HEK293 (cell line): ENCODE data around the gene CCDC117.

Experiments used
- BCL11A ChIP-seq: fragments of 450-650 bp; formaldehyde crosslinking; IDR thresholded peaks from 2 replicates; pipeline ENCODE4 v1.5.1; 2016; ENCODE audit warnings: low read depth, missing biosample characterization, missing genetic modification characterization
- GLI4 ChIP-seq: fragments of 450-650 bp; formaldehyde crosslinking; IDR thresholded peaks from 2 replicates; pipeline ENCODE4 v1.5.1; 2016; ENCODE audit warnings: missing biosample characterization, missing genetic modification characterization
- GLIS2 ChIP-seq: fragments of 450-650 bp; formaldehyde crosslinking; IDR thresholded peaks from 2 replicates; pipeline ENCODE4 v1.5.1; 2016; ENCODE audit warnings: missing biosample characterization, missing genetic modification characterization
- IKZF3 ChIP-seq: fragments of 450-650 bp; IDR thresholded peaks from 2 replicates; pipeline ENCODE4 v1.5.0; 2018; ENCODE audit warnings: missing biosample characterization, mild to moderate bottlenecking, missing genetic modification characterization, moderate library complexity
- KLF1 ChIP-seq: fragments of 450-650 bp; formaldehyde crosslinking; IDR thresholded peaks from 2 replicates; pipeline ENCODE4 v1.5.1; 2016; ENCODE audit warnings: missing biosample characterization, missing genetic modification characterization
- MEIS1 ChIP-seq: sonication (generic); formaldehyde crosslinking; IDR thresholded peaks from 2 replicates; pipeline ENCODE4 v1.8.1; 2022; ENCODE audit warnings: missing genetic modification reagents, mild to moderate bottlenecking, borderline replicate concordance
- PRDM1 ChIP-seq: fragments of 450-650 bp; formaldehyde crosslinking; IDR thresholded peaks from 2 replicates; pipeline ENCODE4; 2016; ENCODE audit warnings: missing biosample characterization, missing genetic modification characterization
- SCRT1 ChIP-seq: fragments of 450-650 bp; formaldehyde crosslinking; IDR thresholded peaks from 2 replicates; pipeline ENCODE4 v1.5.1; 2016; ENCODE audit warnings: missing biosample characterization, missing genetic modification characterization, borderline replicate concordance
- WT1 ChIP-seq: fragments of 450-650 bp; formaldehyde crosslinking; IDR thresholded peaks from 2 replicates; pipeline ENCODE4 v1.5.1; 2016; ENCODE audit warnings: missing biosample characterization, missing genetic modification characterization
- ZBTB20 ChIP-seq: fragments of 450-650 bp; formaldehyde crosslinking; IDR thresholded peaks from 2 replicates; pipeline ENCODE4 v1.5.1; 2016; ENCODE audit warnings: missing biosample characterization, missing genetic modification characterization
- ZFP3 ChIP-seq: fragments of 450-650 bp; formaldehyde crosslinking; IDR thresholded peaks from 2 replicates; pipeline ENCODE4 v1.5.1; 2016; ENCODE audit warnings: low read depth, missing biosample characterization, missing genetic modification characterization
- ZFP41 ChIP-seq: fragments of 450-650 bp; formaldehyde crosslinking; IDR thresholded peaks from 2 replicates; pipeline ENCODE4 v1.5.1; 2016; ENCODE audit warnings: missing biosample characterization, missing genetic modification characterization, borderline replicate concordance
- ZNF146 ChIP-seq: fragments of 450-650 bp; formaldehyde crosslinking; IDR thresholded peaks from 2 replicates; pipeline ENCODE4 v1.5.1; 2016; ENCODE audit warnings: missing biosample characterization, missing genetic modification characterization
- ZNF174 ChIP-seq: fragments of 450-650 bp; formaldehyde crosslinking; IDR thresholded peaks from 2 replicates; pipeline ENCODE4 v1.5.0; 2017; ENCODE audit warnings: missing biosample characterization, mild to moderate bottlenecking, missing genetic modification characterization
- ZNF19 ChIP-seq: fragments of 450-650 bp; formaldehyde crosslinking; IDR thresholded peaks from 2 replicates; pipeline ENCODE4; 2016; ENCODE audit warnings: missing biosample characterization, missing genetic modification characterization, low read depth
- ZNF221 ChIP-seq: fragments of 450-650 bp; formaldehyde crosslinking; IDR thresholded peaks from 2 replicates; pipeline ENCODE4 v1.5.1; 2017; ENCODE audit warnings: missing biosample characterization, missing genetic modification characterization, borderline replicate concordance
- ZNF223 ChIP-seq: fragments of 450-650 bp; formaldehyde crosslinking; IDR thresholded peaks from 2 replicates; pipeline ENCODE4 v1.5.1; 2016; ENCODE audit warnings: missing biosample characterization, missing genetic modification characterization
- ZNF248 ChIP-seq: fragments of 450-650 bp; formaldehyde crosslinking; IDR thresholded peaks from 2 replicates; pipeline ENCODE4 v1.5.1; 2017; ENCODE audit warnings: missing biosample characterization, missing genetic modification characterization
- ZNF292 ChIP-seq: fragments of 450-650 bp; formaldehyde crosslinking; IDR thresholded peaks from 2 replicates; pipeline ENCODE4 v1.5.1; 2016; ENCODE audit warnings: low read depth, missing biosample characterization, missing genetic modification characterization, borderline replicate concordance
- ZNF302 ChIP-seq: fragments of 450-650 bp; formaldehyde crosslinking; IDR thresholded peaks from 2 replicates; pipeline ENCODE4 v1.5.1; 2016; ENCODE audit warnings: missing biosample characterization, missing genetic modification characterization, low read depth
- ZNF366 ChIP-seq: fragments of 450-650 bp; formaldehyde crosslinking; conservative IDR thresholded peaks from 2 replicates; pipeline ENCODE4 v1.5.1; 2016; ENCODE audit warnings: missing biosample characterization, missing genetic modification characterization
- ZNF426 ChIP-seq: fragments of 450-650 bp; formaldehyde crosslinking; IDR thresholded peaks from 2 replicates; pipeline ENCODE4 v1.5.1; 2017; ENCODE audit warnings: missing biosample characterization, missing genetic modification characterization, mild to moderate bottlenecking, inconsistent platforms, moderate library complexity
- ZNF623 ChIP-seq: fragments of 450-650 bp; formaldehyde crosslinking; IDR thresholded peaks from 2 replicates; pipeline ENCODE4 v1.5.1; 2016; ENCODE audit warnings: missing biosample characterization, missing genetic modification characterization
- ZNF660 ChIP-seq: fragments of 450-650 bp; IDR thresholded peaks from 2 replicates; pipeline ENCODE4 v1.5.1; 2018; ENCODE audit warnings: missing biosample characterization, mild to moderate bottlenecking, missing genetic modification characterization
- ZNF76 ChIP-seq: fragments of 450-650 bp; formaldehyde crosslinking; IDR thresholded peaks from 2 replicates; pipeline ENCODE4; 2016; ENCODE audit warnings: low read depth, missing biosample characterization, missing genetic modification characterization, borderline replicate concordance
- ZNF776 ChIP-seq: fragments of 450-650 bp; formaldehyde crosslinking; IDR thresholded peaks from 2 replicates; pipeline ENCODE4 v1.5.0; 2017; ENCODE audit warnings: missing biosample characterization, missing genetic modification characterization, borderline replicate concordance
- ZNF830 ChIP-seq: fragments of 450-650 bp; IDR thresholded peaks from 2 replicates; pipeline ENCODE4 v1.5.0; 2018; ENCODE audit warnings: missing biosample characterization, missing genetic modification characterization, low read depth, mild to moderate bottlenecking, moderate library complexity
- TF ChIP-seq, protein P1 (sequence below): fragments of 450-650 bp; formaldehyde crosslinking; IDR thresholded peaks from 2 replicates; pipeline ENCODE4; 2016; ENCODE audit warnings: missing biosample characterization, missing genetic modification characterization
- TF ChIP-seq, protein P2 (sequence below): fragments of 450-650 bp; formaldehyde crosslinking; IDR thresholded peaks from 2 replicates; pipeline ENCODE4 v1.5.1; 2016; ENCODE audit warnings: missing biosample characterization, missing genetic modification characterization
- TF ChIP-seq, protein P3 (sequence below): fragments of 450-650 bp; formaldehyde crosslinking; IDR thresholded peaks from 2 replicates; pipeline ENCODE4 v1.5.1; 2016; ENCODE audit warnings: missing biosample characterization, missing genetic modification characterization
- TF ChIP-seq, protein P4 (sequence below): fragments of 450-650 bp; formaldehyde crosslinking; IDR thresholded peaks from 2 replicates; pipeline ENCODE4 v1.5.1; 2016; ENCODE audit warnings: missing biosample characterization, missing genetic modification characterization
- TF ChIP-seq, protein P5 (sequence below): fragments of 450-650 bp; formaldehyde crosslinking; IDR thresholded peaks from 2 replicates; pipeline ENCODE4 v1.5.1; 2016; ENCODE audit warnings: missing biosample characterization, missing genetic modification characterization

CCDC117 gene

DNA sequence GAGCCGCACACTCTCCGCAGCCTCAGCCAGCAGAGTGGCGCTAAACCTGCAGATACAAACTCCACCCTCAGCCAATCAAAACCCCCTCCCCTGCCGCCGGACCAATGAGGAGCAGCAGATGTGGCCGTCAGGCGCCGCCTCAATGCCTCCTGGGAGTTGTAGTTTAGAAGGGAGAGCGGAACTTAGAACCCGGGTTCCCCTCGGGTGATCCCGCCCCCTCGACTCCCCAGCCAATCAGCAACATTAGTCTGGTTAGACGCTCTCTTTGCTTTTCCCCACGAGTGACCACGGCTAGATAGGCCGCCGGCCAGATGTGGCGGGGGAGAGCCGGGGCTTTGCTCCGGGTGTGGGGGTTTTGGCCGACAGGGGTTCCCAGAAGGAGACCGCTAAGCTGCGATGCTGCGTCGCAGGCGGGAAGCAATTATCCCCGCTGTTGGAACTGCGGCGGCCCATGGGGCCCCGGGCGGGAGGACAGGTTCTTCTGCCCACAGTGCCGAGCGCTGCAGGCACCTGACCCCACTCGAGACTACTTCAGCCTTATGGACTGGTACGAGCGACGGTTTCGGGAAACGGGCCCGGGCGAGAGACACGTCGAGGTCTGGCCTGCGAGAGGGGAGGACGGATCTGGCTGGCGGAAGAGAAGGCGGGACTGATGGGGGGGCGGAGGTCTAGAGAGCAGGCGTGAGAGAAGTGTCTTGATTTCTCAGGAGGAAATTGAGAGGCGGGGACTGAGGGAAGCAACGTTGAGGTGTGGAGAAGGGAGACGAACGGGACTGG is 30.5 kb upstream of the CCDC117 start, which contains the start of the genes CHEK2 and HSCB (continued):
- TF ChIP-seq ZFP41 (tag by site-specific recombination) = no peak
- no peak for TF ChIP-seq ZNF174 (tag by site-specific recombination)
- peak; percentile 48 for TF ChIP-seq WT1 (tag by site-specific recombination)
- no peak for TF ChIP-seq IKZF3 (tag by site-specific recombination)
- peak; percentile 53; the same call in 1 of the 2 replicates for TF ChIP-seq BCL11A (tag by site-specific recombination)
- TF ChIP-seq, protein P1, sequence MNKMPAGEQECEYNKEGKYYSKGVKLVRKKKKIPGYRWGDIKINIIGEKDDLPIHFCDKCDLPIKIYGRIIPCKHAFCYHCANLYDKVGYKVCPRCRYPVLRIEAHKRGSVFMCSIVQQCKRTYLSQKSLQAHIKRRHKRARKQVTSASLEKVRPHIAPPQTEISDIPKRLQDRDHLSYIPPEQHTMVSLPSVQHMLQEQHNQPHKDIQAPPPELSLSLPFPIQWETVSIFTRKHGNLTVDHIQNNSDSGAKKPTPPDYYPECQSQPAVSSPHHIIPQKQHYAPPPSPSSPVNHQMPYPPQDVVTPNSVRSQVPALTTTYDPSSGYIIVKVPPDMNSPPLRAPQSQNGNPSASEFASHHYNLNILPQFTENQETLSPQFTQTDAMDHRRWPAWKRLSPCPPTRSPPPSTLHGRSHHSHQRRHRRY (tag by site-specific recombination) = peak; percentile 84; the same call in 1 of the 2 replicates
- TF ChIP-seq, protein P2, sequence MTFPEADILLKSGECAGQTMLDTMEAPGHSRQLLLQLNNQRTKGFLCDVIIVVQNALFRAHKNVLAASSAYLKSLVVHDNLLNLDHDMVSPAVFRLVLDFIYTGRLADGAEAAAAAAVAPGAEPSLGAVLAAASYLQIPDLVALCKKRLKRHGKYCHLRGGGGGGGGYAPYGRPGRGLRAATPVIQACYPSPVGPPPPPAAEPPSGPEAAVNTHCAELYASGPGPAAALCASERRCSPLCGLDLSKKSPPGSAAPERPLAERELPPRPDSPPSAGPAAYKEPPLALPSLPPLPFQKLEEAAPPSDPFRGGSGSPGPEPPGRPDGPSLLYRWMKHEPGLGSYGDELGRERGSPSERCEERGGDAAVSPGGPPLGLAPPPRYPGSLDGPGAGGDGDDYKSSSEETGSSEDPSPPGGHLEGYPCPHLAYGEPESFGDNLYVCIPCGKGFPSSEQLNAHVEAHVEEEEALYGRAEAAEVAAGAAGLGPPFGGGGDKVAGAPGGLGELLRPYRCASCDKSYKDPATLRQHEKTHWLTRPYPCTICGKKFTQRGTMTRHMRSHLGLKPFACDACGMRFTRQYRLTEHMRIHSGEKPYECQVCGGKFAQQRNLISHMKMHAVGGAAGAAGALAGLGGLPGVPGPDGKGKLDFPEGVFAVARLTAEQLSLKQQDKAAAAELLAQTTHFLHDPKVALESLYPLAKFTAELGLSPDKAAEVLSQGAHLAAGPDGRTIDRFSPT (tag by site-specific recombination) = no peak
- TF ChIP-seq ZBTB20 = peak; percentile 99
- TF ChIP-seq, protein P3, sequence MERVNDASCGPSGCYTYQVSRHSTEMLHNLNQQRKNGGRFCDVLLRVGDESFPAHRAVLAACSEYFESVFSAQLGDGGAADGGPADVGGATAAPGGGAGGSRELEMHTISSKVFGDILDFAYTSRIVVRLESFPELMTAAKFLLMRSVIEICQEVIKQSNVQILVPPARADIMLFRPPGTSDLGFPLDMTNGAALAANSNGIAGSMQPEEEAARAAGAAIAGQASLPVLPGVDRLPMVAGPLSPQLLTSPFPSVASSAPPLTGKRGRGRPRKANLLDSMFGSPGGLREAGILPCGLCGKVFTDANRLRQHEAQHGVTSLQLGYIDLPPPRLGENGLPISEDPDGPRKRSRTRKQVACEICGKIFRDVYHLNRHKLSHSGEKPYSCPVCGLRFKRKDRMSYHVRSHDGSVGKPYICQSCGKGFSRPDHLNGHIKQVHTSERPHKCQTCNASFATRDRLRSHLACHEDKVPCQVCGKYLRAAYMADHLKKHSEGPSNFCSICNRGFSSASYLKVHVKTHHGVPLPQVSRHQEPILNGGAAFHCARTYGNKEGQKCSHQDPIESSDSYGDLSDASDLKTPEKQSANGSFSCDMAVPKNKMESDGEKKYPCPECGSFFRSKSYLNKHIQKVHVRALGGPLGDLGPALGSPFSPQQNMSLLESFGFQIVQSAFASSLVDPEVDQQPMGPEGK = peak; percentile 99
- no peak for TF ChIP-seq ZNF19 (tag by site-specific recombination)
- no peak for TF ChIP-seq ZNF623
- no peak for TF ChIP-seq ZNF830 (tag by site-specific recombination)
- TF ChIP-seq ZNF146 = no peak
- TF ChIP-seq SCRT1 (tag by site-specific recombination) = no peak
- TF ChIP-seq ZNF76 = peak; percentile 95
- 0 out of 2 replicates have a peak, but pooled peaks have one; percentile 41 for TF ChIP-seq ZFP3 (tag by site-specific recombination)
- TF ChIP-seq, protein P4, sequence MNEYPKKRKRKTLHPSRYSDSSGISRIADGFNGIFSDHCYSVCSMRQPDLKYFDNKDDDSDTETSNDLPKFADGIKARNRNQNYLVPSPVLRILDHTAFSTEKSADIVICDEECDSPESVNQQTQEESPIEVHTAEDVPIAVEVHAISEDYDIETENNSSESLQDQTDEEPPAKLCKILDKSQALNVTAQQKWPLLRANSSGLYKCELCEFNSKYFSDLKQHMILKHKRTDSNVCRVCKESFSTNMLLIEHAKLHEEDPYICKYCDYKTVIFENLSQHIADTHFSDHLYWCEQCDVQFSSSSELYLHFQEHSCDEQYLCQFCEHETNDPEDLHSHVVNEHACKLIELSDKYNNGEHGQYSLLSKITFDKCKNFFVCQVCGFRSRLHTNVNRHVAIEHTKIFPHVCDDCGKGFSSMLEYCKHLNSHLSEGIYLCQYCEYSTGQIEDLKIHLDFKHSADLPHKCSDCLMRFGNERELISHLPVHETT (tag by site-specific recombination) = 0 out of 2 replicates have a peak, but pooled peaks have one; percentile 36
- TF ChIP-seq MEIS1 = no peak
- no peak for TF ChIP-seq ZNF292 (tag by site-specific recombination)
- TF ChIP-seq ZNF366 = peak; percentile 88
- TF ChIP-seq ZNF302 (tag by site-specific recombination) = no peak
- TF ChIP-seq, protein P5, sequence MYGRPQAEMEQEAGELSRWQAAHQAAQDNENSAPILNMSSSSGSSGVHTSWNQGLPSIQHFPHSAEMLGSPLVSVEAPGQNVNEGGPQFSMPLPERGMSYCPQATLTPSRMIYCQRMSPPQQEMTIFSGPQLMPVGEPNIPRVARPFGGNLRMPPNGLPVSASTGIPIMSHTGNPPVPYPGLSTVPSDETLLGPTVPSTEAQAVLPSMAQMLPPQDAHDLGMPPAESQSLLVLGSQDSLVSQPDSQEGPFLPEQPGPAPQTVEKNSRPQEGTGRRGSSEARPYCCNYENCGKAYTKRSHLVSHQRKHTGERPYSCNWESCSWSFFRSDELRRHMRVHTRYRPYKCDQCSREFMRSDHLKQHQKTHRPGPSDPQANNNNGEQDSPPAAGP (tag by site-specific recombination) = peak; percentile 69; the same call in 1 of the 2 replicates
- TF ChIP-seq ZNF221 (tag by site-specific recombination) = no peak
- no peak for TF ChIP-seq ZNF776 (tag by site-specific recombination)
- TF ChIP-seq KLF1 (tag by site-specific recombination) = 0 out of 2 replicates have a peak, but pooled peaks have one; percentile 53
- TF ChIP-seq GLIS2 (tag by site-specific recombination) = peak; percentile 69
- TF ChIP-seq GLI4 (tag by site-specific recombination) = no peak
- TF ChIP-seq ZNF223 (tag by site-specific recombination) = no peak
- TF ChIP-seq ZNF426 (tag by site-specific recombination) = no peak
- TF ChIP-seq PRDM1 (tag by site-specific recombination) = no peak
- TF ChIP-seq ZNF248 = no peak
- no peak for TF ChIP-seq ZNF660
